B cell (primary cell): Measurements from ENCODE around the gene CEP128. TPM values are rescaled to one million over a fixed set of nuclear protein-coding genes. Genes with fewer than 3 reads are reported as not detected.
A peak's percentile ranks its signal among the peaks of the same experiment; 100 is the strongest.

Source experiments
- ATAC-seq: fragments of 200-7000 bp; cut with Tn5 transposase; one replicate; pipeline ENCODE4 v1.10.0; 2021; ENCODE audit warnings: low read depth, mild to moderate bottlenecking, moderate number of reproducible peaks, moderate library complexity
- CTCF ChIA-PET: fragments of 350-600 bp; sonication (Branson Sonifier 250); formaldehyde crosslinking; loops from one replicate; lab custom pipeline; 2021; ENCODE audit warnings: antibody characterized with exemption, inconsistent platforms; lab: Charles Lee
- POLR2A ChIA-PET: fragments of 350-600 bp; sonication (Branson Sonifier 250); formaldehyde crosslinking; loops from one replicate; lab custom pipeline; 2021; ENCODE audit warnings: antibody characterized with exemption; lab: Charles Lee
- DNase-seq: peaks from one replicate; pipeline ENCODE4 v3.0.0; 2013
- H2AFZ ChIP-seq: 2 replicates; pipeline ENCODE4 v1.6.1; 2012; ENCODE audit warnings: mild to moderate bottlenecking, low read depth, low read length; ENCODE audit not compliant: insufficient read depth, poor library complexity, severe bottlenecking
- H3K27ac ChIP-seq, 2 donors: 1 replicate in 1 of 2; 2 replicates in 1 of 2; pipeline ENCODE4 v1.5.1; 2012 to 2013; ENCODE audit warnings: low read length in 2 of 2, mild to moderate bottlenecking in 2 of 2, moderate library complexity in 1 of 2
- H3K27me3 ChIP-seq, 4 experiments: fragments of 200-600 bp in 1 of 4; sonication (generic) in 1 of 4; replicated peaks in 1 of 4; 1 replicate in 2 of 4; 2 replicates in 2 of 4; pipeline versions ENCODE4 v1.6.1 to v1.7.0; 2013 to 2016; ENCODE audit warnings: low read length in 3 of 4, mild to moderate bottlenecking in 2 of 4, mixed read lengths in 1 of 4, moderate library complexity in 1 of 4; ENCODE audit not compliant: insufficient read depth in 4 of 4, control insufficient read depth in 3 of 4; ENCODE audit errors: control extremely low read depth in 1 of 4
- H3K36me3 ChIP-seq, 2 experiments: replicated peaks in 1 of 2; 1 replicate in 1 of 2; 2 replicates in 1 of 2; pipeline versions ENCODE4 v1.6.1 to v1.7.1; 2013; ENCODE audit warnings: low read length in 1 of 2; ENCODE audit not compliant: insufficient read depth in 2 of 2, control insufficient read depth in 1 of 2; ENCODE audit errors: control extremely low read depth in 1 of 2, extremely low read depth in 1 of 2
- H3K4me1 ChIP-seq, 2 donors: fragments of 200-600 bp in 1 of 2; sonication (generic) in 1 of 2; 1 replicate in 1 of 2; 2 replicates in 1 of 2; pipeline versions ENCODE4 v1.5.1 to v1.6.1; 2013 to 2017; ENCODE audit warnings: low read length in 2 of 2; ENCODE audit not compliant: control insufficient read depth in 2 of 2, insufficient read depth in 2 of 2
- H3K4me2 ChIP-seq: replicated peaks from 2 replicates; pipeline ENCODE3; 2012; ENCODE audit warnings: mild to moderate bottlenecking, low read depth, low read length; ENCODE audit not compliant: poor library complexity, severe bottlenecking
- H3K4me3 ChIP-seq, 5 experiments: fragments of 200-600 bp in 1 of 5; sonication (generic) in 1 of 5; 1 replicate in 3 of 5; 2 replicates in 2 of 5; pipeline versions ENCODE4 v1.5.1 to v1.7.0; 2011 to 2016; ENCODE audit warnings: low read length in 4 of 5, mild to moderate bottlenecking in 4 of 5, low read depth in 2 of 5, control low read depth in 1 of 5, moderate library complexity in 1 of 5; ENCODE audit not compliant: insufficient read depth in 1 of 5; ENCODE audit errors: control extremely low read depth in 1 of 5, extremely low read depth in 1 of 5
- H3K79me2 ChIP-seq: fragments of 200-600 bp; sonication (generic); one replicate; pipeline ENCODE4 v1.6.0; 2016; ENCODE audit warnings: low read length; ENCODE audit not compliant: control insufficient read depth, insufficient read depth
- H3K9ac ChIP-seq: fragments of 200-600 bp; sonication (generic); 2 replicates; pipeline ENCODE4 v1.6.1; 2017; ENCODE audit warnings: mild to moderate bottlenecking, low read length, moderate library complexity
- H3K9me3 ChIP-seq, 3 donors: one replicate each; pipeline versions ENCODE4 v1.6.1 to v1.7.1; 2013; ENCODE audit warnings: low read length in 2 of 3; ENCODE audit not compliant: control insufficient read depth in 2 of 3, insufficient read depth in 1 of 3; ENCODE audit errors: control extremely low read depth in 1 of 3
- H4K20me1 ChIP-seq: 2 replicates; pipeline ENCODE4 v1.6.0; 2012; ENCODE audit warnings: mild to moderate bottlenecking, low read length; ENCODE audit not compliant: insufficient read depth, control insufficient read depth, poor library complexity, severe bottlenecking
- H3K27ac Mint-ChIP-seq: one replicate; pipeline ENCODE4 v1.8.0; 2021; ENCODE audit warnings: mixed read lengths
- H3K27me3 Mint-ChIP-seq: one replicate; pipeline ENCODE4 v1.8.0; 2021; ENCODE audit warnings: mixed read lengths
- H3K4me1 Mint-ChIP-seq: one replicate; pipeline ENCODE4 v1.8.0; 2021; ENCODE audit warnings: mixed read lengths
- H3K4me3 Mint-ChIP-seq: one replicate; pipeline ENCODE4 v1.8.0; 2021; ENCODE audit warnings: mixed read lengths
- H3K9me3 Mint-ChIP-seq: one replicate; pipeline ENCODE4 v1.8.0; 2022; ENCODE audit warnings: mixed read lengths; ENCODE audit not compliant: insufficient read depth
- EZH2 ChIP-seq: IDR thresholded peaks from 2 replicates; pipeline ENCODE4 v1.6.1; 2012; ENCODE audit warnings: borderline replicate concordance, low read depth, mild to moderate bottlenecking, moderate library complexity, low read length; ENCODE audit not compliant: insufficient read depth, poor library complexity, severe bottlenecking
- WGBS: methylation state at CpG from one replicate; pipeline ENCODE4 v1.1.5; 2013; ENCODE audit warnings: missing lambda C conversion rate; ENCODE audit not compliant: insufficient coverage; 5-methylcytosine and 5-hydroxymethylcytosine counted together
- intact Hi-C: fragments of 100-400 bp; cut with micrococcal nuclease; formaldehyde crosslinking; loops from one replicate; pipeline ENCODE4 v1.10.0; 2022
- polyA plus RNA-seq: library from polyadenylated mRNA; depleted of rRNA; stranded (reverse); fragments of >200 nt; gene quantifications from 2 replicates; pipeline ENCODE4 v1.2.3, GENCODE V29; 2012
- total RNA-seq, 2 donors: library from RNA; stranded (reverse); fragments of 120-200 nt in 1 of 2; gene quantifications; 1 replicate in 1 of 2; 2 replicates in 1 of 2; pipeline versions ENCODE4 v1.2.3 to v1.2.4, GENCODE V29; 2013 to 2022
- TF ChIP-seq, protein P1 (sequence below): fragments of 200-600 bp; IDR thresholded peaks from one replicate; pipeline ENCODE4 v1.8.0; 2022; ENCODE audit warnings: antibody characterized with exemption, mild to moderate bottlenecking

CEP128 gene
- total and polyA plus RNA-seq, 2 donors (not counting 1 experiment from before 2014, with no cell fraction given): 1.1 to 31.6 TPM

DNA sequence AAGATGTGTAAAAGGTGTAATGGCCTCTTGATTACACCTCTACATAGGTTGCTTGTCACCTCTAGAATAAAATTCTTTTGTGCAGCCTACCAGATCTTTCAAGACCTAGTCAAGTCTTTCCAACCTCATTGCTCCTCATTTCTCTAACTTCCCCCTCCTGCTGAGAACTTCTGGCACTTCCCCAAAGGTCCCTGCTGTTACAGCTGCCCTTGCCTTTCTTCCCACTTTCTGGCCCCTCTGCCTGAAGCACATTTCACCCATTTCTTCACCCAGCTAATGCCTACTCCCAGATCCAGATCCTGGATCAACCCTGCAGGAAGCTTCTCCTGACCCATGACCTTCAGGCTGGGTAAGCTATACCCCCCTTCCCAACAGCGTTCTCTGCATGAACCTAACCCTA, 15.4 kb upstream of the CEP128 start:
- peaks cover 30 to 44% of the 10 kb centered on the region in 2 donors for H3K4me1 ChIP-seq
- no peaks in the 10 kb centered on the region for H3K79me2 ChIP-seq
- no peaks in the 10 kb centered on the region for H4K20me1 ChIP-seq
- H2AFZ ChIP-seq: no peak overlapping the region
- H3K4me1 Mint-ChIP-seq: peaks cover 60% of the 10 kb centered on the region
- H3K4me3 Mint-ChIP-seq: peak overlapping the region; percentile 35
- no peaks in the 10 kb centered on the region for H3K36me3 ChIP-seq
- H3K9me3 ChIP-seq: peaks cover 0 to 3% (median 0%) of the 10 kb centered on the region in 3 donors
- H3K27me3 Mint-ChIP-seq: peaks cover 6% of the 10 kb centered on the region
- intact Hi-C loops: loop anchor here (5.0 kb wide), 1 partner anchor 505 kb away; no protein-coding TSS in a partner anchor
- TF ChIP-seq EZH2: no peak
- TF ChIP-seq, protein P1, sequence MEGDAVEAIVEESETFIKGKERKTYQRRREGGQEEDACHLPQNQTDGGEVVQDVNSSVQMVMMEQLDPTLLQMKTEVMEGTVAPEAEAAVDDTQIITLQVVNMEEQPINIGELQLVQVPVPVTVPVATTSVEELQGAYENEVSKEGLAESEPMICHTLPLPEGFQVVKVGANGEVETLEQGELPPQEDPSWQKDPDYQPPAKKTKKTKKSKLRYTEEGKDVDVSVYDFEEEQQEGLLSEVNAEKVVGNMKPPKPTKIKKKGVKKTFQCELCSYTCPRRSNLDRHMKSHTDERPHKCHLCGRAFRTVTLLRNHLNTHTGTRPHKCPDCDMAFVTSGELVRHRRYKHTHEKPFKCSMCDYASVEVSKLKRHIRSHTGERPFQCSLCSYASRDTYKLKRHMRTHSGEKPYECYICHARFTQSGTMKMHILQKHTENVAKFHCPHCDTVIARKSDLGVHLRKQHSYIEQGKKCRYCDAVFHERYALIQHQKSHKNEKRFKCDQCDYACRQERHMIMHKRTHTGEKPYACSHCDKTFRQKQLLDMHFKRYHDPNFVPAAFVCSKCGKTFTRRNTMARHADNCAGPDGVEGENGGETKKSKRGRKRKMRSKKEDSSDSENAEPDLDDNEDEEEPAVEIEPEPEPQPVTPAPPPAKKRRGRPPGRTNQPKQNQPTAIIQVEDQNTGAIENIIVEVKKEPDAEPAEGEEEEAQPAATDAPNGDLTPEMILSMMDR: no peak
- H3K27me3 ChIP-seq: peaks cover 0 to 10% (median 4%) of the 10 kb centered on the region in 4 experiments
- DNase-seq (peak; percentile 14), ATAC-seq (no peak)
- H3K9me3 Mint-ChIP-seq: no peaks in the 10 kb centered on the region
- ChIA-PET POLR2A (interaction anchor here (0.6 to 0.8 kb wide), 2 partner anchors 12 to 174 kb away, joined by 3 to 5 read pairs; no protein-coding TSS in a partner anchor), CTCF (interaction anchor here (0.8 to 12.7 kb wide), 4 partner anchors 9 to 213 kb away, joined by 3 to 255 read pairs (median 4); no protein-coding TSS in a partner anchor)
- no peak overlapping the region for H3K9ac ChIP-seq
- peak overlapping the region; percentile 67 for H3K27ac Mint-ChIP-seq
- H3K27ac ChIP-seq: no peak overlapping the region
- WGBS: 9% methylated on average over 1 of the region's 1 CpG
- peak overlapping the region; percentile 17 for H3K4me2 ChIP-seq
- no peak overlapping the region for H3K4me3 ChIP-seq

DNA sequence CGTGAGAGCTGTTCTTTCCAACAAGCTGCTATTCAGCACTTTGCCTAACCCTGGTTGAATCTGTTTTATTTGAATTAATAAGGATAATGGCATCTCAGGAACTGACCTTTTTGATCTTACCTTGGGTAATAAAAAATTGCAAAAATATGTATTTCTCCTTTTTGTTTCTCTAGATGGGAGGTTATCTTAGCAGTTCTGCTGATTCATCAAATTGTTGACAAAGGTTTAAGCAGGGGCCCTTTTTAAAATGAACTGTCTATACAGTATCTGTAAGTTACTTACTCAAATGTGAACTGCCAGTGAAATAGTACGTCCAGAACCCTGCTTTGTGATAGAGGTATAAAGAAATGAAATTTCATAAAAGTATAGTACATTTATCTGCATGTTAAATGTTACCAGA, 14.6 kb upstream of the CEP128 start:
- H3K4me3 ChIP-seq: no peak overlapping the region
- intact Hi-C loops: loop anchor here (5.0 kb wide), 1 partner anchor 506 kb away; no protein-coding TSS in a partner anchor
- H2AFZ ChIP-seq: no peak overlapping the region
- no peak for TF ChIP-seq EZH2
- TF ChIP-seq, protein P1: no peak
- H3K9me3 Mint-ChIP-seq: no peaks in the 10 kb centered on the region
- no peak overlapping the region for H3K4me2 ChIP-seq
- no peak overlapping the region for H3K27ac ChIP-seq
- no peaks in the 10 kb centered on the region for H3K79me2 ChIP-seq
- peak overlapping the region; percentile 50 for H3K4me3 Mint-ChIP-seq
- H3K9ac ChIP-seq: no peak overlapping the region
- peaks cover 6% of the 10 kb centered on the region for H3K27me3 Mint-ChIP-seq
- H3K27ac Mint-ChIP-seq: no peak overlapping the region
- H3K4me1 Mint-ChIP-seq: peaks cover 60% of the 10 kb centered on the region
- peaks cover 30 to 44% of the 10 kb centered on the region in 2 donors for H3K4me1 ChIP-seq
- WGBS: no CpG with 5 or more reads among the region's 2 CpGs
- DNase-seq (no peak), ATAC-seq (no peak)
- no peaks in the 10 kb centered on the region for H4K20me1 ChIP-seq
- no peaks in the 10 kb centered on the region for H3K36me3 ChIP-seq
- CTCF ChIA-PET: interaction anchor here (0.9 to 12.7 kb wide), 9 partner anchors 11 to 216 kb away, joined by 3 to 255 read pairs (median 5); partner anchors contain the start of gene CEP128
- POLR2A ChIA-PET: no interaction called here
- peaks cover 0 to 10% (median 4%) of the 10 kb centered on the region in 4 experiments for H3K27me3 ChIP-seq
- peaks cover 0 to 3% (median 0%) of the 10 kb centered on the region in 3 donors for H3K9me3 ChIP-seq
